Measurements from ENCODE around the gene NCOA3.

Gene NCOA3

GRCh38 chr20:47647994-47648393 is 146.3 kb downstream of the NCOA3 start:
- no peak for DNase-seq

DNA sequence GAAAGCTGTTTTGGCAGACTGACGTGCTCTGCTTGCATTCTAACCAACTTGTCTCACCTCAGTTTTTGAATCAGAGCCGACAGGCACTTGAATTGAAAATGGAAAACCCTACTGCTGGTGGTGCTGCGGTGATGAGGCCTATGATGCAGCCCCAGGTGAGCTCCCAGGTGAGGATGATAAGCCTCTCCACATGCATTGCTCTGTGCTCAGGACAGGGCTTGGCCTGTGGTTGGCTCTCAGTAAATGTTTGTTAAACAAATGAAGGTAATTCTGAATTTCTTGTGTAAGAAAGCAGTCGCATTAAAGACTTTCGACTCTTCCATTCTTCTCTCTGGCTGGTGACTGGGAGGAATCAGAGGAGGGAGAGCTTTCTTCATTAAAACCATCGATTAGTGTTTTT is 147.3 kb downstream of the NCOA3 start:
- DNase-seq, result no peak

DNA sequence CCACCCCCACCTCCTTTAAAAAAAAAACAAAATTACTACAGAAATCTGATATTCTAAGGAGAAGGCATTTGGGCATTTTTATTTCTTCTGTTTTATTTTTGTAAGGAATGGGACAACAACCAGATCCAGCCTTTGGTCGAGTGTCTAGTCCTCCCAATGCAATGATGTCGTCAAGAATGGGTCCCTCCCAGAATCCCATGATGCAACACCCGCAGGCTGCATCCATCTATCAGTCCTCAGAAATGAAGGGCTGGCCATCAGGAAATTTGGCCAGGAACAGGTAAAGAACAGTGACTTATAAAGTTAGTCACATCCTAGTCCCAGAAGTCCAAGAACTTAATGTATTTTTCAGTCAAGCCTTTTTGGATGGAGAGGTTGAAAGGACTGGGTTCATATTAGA is 150.6 kb downstream of the NCOA3 start:
- no peak for DNase-seq

DNA sequence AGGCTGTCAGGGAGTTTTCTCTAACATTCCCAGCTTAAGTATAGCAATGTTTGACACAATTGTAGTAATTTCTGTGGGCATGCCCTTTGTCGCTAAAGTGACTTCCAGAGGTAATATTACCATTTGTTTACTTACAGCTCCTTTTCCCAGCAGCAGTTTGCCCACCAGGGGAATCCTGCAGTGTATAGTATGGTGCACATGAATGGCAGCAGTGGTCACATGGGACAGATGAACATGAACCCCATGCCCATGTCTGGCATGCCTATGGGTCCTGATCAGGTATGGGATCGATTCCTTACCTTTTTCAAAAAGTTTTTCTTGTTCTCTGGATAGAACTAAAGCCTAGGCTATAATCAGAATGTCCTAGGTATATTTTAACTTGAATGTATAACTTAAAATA is 151.1 kb downstream of the NCOA3 start:
- no peak for DNase-seq

DNA sequence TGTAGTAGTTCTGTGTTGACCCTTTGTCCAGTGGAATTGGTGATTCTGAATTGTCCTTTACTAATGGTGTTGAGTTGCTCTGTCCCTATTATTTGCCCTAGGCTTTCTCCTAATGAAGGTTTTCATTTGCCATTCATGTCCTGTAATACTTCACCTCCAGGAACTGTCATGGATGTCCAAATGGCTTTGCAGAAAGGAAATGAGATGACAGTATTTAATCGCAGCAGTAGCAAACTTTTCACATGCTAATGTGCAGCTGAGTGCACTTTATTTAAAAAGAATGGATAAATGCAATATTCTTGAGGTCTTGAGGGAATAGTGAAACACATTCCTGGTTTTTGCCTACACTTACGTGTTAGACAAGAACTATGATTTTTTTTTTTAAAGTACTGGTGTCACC is 152.2 kb downstream of the NCOA3 start:
- DNase-seq, result no peak

DNA sequence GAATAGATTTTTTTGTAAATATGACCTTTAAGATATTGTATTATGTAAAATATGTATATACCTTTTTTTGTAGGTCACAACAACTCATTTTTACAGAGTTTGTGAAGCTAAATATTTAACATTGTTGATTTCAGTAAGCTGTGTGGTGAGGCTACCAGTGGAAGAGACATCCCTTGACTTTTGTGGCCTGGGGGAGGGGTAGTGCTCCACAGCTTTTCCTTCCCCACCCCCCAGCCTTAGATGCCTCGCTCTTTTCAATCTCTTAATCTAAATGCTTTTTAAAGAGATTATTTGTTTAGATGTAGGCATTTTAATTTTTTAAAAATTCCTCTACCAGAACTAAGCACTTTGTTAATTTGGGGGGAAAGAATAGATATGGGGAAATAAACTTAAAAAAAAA is 152.7 kb downstream of the NCOA3 start:
- DNase-seq, result no peak

GRCh38 chr20:47655635-47656034 is 153.9 kb downstream of the NCOA3 start:
- DNase-seq, result no peak

DNA sequence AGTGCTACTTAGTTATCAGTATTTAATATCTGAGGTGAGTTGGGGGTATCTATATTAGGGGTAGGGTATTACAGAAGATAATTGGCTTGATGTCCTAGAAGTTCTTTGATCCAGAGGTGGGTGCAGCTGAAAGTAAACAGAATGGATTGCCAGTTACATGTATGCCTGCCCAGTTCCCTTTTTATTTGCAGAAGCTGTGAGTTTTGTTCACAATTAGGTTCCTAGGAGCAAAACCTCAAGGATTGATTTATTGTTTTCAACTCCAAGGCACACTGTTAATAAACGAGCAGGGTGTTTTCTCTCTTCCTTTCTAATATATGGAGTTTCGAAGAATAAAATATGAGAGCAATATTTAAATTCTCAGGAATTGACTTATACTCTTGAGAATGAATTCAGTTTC is 154.6 kb downstream of the NCOA3 start:
- no peak for DNase-seq

DNA sequence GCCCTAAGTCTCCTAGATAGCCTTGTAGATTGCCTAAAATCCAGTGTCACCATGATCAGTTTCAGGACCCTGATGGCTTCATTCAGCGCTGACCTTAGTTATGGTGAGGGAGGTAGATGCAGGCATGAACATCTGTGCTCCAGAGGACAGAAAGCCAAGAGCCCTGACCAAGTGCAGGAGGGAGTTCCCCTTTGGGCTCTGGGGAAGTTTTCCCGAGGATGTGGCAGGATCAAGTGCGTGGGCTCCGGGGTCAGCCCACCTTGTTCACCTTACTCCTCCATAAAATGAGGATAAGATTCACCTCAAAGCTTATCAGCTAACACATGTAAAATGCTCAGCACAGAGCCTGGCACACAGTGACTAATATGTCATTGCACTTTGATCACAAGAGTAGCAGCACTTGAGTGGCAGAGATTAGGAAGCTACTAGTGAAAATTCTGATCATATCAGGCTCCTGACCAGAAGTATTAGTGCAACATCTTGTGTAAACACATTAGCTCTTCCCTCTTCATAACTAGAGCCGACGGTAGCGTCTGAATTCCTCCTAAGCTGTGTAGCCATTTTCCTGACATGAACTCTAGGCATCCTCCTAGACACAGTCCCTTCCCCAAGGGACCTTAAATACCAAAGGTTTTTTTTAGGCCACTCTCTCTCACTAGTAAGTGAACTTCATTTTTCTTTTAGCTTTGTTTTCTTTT is 158.4 kb downstream of the NCOA3 start:
- DNase-seq, result no peak

DNA sequence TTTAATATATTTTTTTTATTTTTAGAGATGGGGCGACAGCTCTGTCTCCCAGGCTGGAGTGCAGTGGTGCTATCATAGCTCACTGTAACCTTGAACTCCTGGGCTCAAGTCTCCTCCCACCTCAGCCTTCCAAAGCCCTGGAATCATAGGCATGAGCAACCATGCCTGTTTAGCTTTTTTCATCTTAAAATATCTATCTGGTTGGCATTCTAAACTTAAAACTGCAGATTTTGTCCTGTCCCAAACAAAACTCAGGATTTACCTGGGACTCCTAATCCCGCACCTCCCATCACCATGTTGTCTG is 158.9 kb downstream of the NCOA3 start:
- DNase-seq, result no peak

DNA sequence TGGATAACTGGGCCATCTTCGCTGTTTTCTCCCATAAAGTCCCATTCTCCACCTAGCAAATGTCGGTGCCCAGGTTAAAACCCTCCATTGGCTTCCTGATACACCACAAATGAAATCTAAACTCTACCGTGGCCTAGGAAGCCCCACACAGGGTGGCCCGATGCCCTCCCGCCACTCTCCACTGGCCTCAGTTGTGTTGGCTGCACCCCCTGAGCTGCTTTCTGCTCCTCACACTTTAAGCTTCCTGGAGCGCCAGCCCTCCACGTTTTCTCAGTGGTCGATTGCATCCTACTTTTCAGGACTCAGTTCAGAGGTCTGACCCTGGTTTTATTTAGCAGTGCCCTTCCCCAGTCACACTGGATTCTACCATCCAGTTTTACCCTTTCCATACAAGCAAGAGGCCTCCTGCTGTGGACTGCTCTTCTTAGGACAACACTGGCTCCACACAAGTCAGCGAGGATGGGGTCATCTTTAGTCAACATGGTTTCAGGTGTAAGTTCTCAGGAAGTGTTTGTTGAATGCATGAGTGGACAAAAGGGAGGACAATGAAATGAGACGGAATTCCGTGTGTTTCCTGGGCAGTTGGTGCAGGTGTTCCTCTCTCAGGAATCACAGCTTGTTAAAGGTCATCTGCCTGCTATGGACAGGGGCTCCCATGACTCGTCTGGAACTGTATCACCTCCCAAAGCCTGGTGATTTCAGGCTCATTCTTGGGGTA is 159.5 kb downstream of the NCOA3 start:
- DNase-seq, result no peak

GRCh38 chr20:47661714-47662113 is 160.0 kb downstream of the NCOA3 start:
- no peak for DNase-seq

GRCh38 chr20:47662483-47663353 is 161.0 kb downstream of the NCOA3 start:
- no peak for DNase-seq

GRCh38 chr20:47663354-47664067 is 161.8 kb downstream of the NCOA3 start:
- peak; percentile 66 to 75 for DNase-seq

- no peak for DNase-seq
These were observed 162.4 kb downstream of the NCOA3 start for GRCh38 chr20:47664068-47664437.

GRCh38 chr20:47664744-47665143 is 163.1 kb downstream of the NCOA3 start:
- DNase-seq, result no peak

GRCh38 chr20:47665221-47665991 is 163.7 kb downstream of the NCOA3 start:
- DNase-seq, result no peak

GRCh38 chr20:47666304-47666703 is 164.6 kb downstream of the NCOA3 start:
- DNase-seq, result no peak

GRCh38 chr20:47667086-47667485 is 165.4 kb downstream of the NCOA3 start:
- no peak for DNase-seq

GRCh38 chr20:47667531-47668312 is 166.0 kb downstream of the NCOA3 start:
- no peak for DNase-seq

GRCh38 chr20:47668313-47669151 is 166.8 kb downstream of the NCOA3 start:
- no peak for DNase-seq

All from NCI-H1930 (cell line).